Stimulated activated CD8-positive, alpha-beta memory T cell treated with anti-CD3 and anti-CD28 coated beads, Interleukin-15, amount 100 ng/mL, for 1 hour (primary cell): ENCODE measurements around the gene ZFP57.

Experiments
- DNase-seq: peaks from one replicate; pipeline ENCODE4 v3.0.0-alpha.2; 2020; ENCODE audit warnings: low read depth

ZFP57 gene

DNA sequence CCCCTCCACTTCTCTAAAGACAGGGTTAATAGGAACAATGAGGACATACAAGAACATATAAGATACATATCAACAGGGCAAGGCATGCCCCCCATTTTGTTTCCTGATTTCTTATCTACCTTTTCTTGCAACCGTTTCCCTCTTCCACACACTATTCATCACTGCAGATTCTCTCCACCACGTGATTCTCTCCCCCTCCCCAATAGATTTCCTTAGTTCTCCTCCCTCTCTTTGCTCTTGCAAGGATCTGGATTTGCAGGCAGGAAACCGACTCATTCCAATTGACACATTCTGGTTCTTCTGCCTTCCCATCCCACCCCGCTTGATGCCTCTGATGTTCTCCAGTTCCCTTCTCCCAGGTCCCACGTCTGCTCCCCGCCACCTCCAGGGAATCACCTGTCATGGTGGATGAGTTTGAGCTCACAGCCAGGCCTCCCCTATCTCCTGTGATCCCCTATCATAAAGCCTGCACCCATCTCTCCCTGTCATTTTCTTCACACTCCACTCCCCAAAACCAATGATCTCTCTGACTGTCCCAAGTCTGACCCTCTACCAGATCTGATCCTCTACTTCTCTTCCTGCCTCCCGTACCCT lies 55.5 kb downstream of the ZFP57 start:
- no peak for DNase-seq

DNA sequence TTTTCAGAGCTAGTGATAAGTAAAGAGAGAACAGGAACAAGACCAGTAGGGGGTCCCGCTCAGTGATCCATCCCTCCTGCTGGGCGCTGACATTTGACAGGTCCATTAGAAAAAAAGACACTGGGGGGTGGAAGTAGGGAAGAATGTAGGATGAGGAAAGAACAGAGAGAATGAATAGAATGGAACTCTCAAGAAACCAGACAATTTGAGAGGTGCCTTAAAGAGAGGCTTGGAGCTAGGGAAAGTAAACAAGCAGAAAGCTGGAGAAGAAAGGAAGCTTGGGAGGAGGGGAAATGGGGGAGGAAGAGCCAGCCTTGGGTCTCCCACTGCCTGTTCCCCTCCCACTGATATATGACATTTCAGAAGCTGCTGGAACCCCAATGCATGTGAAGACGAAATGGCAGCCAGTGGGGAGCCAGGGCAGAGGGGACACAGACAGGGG lies 56.4 kb downstream of the ZFP57 start:
- no peak for DNase-seq
